Kidney (tissue), 14 donors: ENCODE data around the gene TLK2. TPM values are rescaled to one million over a fixed set of nuclear protein-coding genes. Genes with fewer than 3 reads are reported as not detected.

Experiments used
- DNase-seq, 5 donors: peaks; one replicate each; pipeline ENCODE4 v3.0.0-alpha.2; 2013 to 2020
- FAIRE-seq: peaks from 2 replicates; lab custom pipeline; 2012; peaks lifted over from hg19 to GRCh38; lab: Jason Lieb, UNC
- H3K27ac ChIP-seq, 2 donors: one replicate each; pipeline ENCODE4 v1.7.0; 2013; ENCODE audit warnings: low read depth in 2 of 2, low read length in 2 of 2, inconsistent platforms in 1 of 2
- H3K27me3 ChIP-seq: one replicate; pipeline ENCODE4 v1.7.1; 2013; ENCODE audit warnings: low read length, inconsistent platforms; ENCODE audit not compliant: control insufficient read depth, insufficient read depth
- H3K36me3 ChIP-seq, 3 donors: one replicate each; pipeline versions ENCODE4 v1.7.0 to v1.7.1; 2013; ENCODE audit warnings: low read length in 3 of 3, control low read depth in 1 of 3, inconsistent platforms in 1 of 3; ENCODE audit not compliant: insufficient read depth in 3 of 3, control insufficient read depth in 2 of 3
- H3K4me1 ChIP-seq, 3 donors: one replicate each; pipeline versions ENCODE4 v1.7.0 to v1.7.1; 2013; ENCODE audit warnings: low read length in 3 of 3, inconsistent platforms in 1 of 3, low read depth in 1 of 3; ENCODE audit not compliant: control insufficient read depth in 2 of 3, insufficient read depth in 2 of 3
- H3K4me3 ChIP-seq, 3 donors: one replicate each; pipeline versions ENCODE4 v1.7.0 to v1.8.1; 2013; ENCODE audit warnings: low read length in 3 of 3, control low read depth in 1 of 3, inconsistent platforms in 1 of 3
- H3K9ac ChIP-seq, 3 donors: one replicate each; pipeline versions ENCODE4 v1.7.0 to v1.7.1; 2013; ENCODE audit warnings: low read length in 3 of 3, control low read depth in 1 of 3, inconsistent platforms in 1 of 3
- H3K9me3 ChIP-seq, 3 donors: one replicate each; pipeline versions ENCODE4 v1.7.0 to v1.7.1; 2013; ENCODE audit warnings: low read length in 3 of 3, control low read depth in 1 of 3, inconsistent platforms in 1 of 3; ENCODE audit not compliant: control insufficient read depth in 2 of 3, insufficient read depth in 1 of 3
- intact Hi-C: fragments of 100-400 bp; cut with DNase I; formaldehyde crosslinking; loops from one replicate; pipeline ENCODE4 v1.11.1; 2022
- polyA plus RNA-seq: library from polyadenylated mRNA; stranded (reverse); fragments of 350-450 nt; fragmentation: Illumina TruSeq; extraction: RNeasy Lipid Tissue Mini Kit (QIAGEN cat#74804); gene quantifications from one replicate; pipeline ENCODE4 v1.2.3, GENCODE V29; 2014; ENCODE audit warnings: low read depth, low replicate concordance; ENCODE audit not compliant: insufficient read depth
- total RNA-seq: library from RNA; stranded (reverse); fragmentation: NEBNext Ultra II Directional; extraction: Animal tissue kit (Norgen Biotek cat#: 25700); gene quantifications from one replicate; pipeline ENCODE4 v1.2.1, GENCODE V29; 2021
- TF ChIP-seq, protein P1 (sequence below): IDR thresholded peaks from 3 replicates; pipeline ENCODE4 v1.5.1; 2012; ENCODE audit warnings: mild to moderate bottlenecking, moderate library complexity, borderline replicate concordance; ENCODE audit not compliant: insufficient read depth; ENCODE audit errors: extremely low read depth
- donor health status: control.
- donor health status: control.
- donor health status: control.
- donor health status: control.
- donor health status: control.
- donor health status: DM: yes; HTN: yes; CAD: no.
- donor health status: Normal renal cell carcinoma (clear cell type).

The TLK2 gene
- total and polyA plus RNA-seq, 2 donors from 2014 or later: 15.6 to 43.0 TPM

DNA sequence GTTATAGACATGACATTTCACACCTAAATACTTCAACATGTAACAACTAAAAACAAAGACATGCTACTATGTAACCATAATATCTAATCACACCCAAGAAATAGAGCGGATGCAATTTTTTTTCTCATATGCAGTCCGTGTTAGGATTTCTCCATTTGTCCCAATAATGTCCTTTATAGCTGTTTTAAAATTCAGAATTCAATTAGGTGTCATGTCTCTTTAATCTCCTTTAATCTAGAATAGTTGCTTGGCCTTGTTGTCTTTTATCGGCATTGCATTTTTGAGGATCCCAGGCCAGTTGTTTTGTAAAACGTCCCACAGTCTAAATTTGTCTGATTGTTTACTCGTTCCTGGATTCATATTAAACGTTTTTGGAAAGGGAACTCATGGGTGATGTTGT, 163.3 kb downstream of the TLK2 start:
- no peaks in the 10 kb centered on the region for H3K4me1 ChIP-seq

DNA sequence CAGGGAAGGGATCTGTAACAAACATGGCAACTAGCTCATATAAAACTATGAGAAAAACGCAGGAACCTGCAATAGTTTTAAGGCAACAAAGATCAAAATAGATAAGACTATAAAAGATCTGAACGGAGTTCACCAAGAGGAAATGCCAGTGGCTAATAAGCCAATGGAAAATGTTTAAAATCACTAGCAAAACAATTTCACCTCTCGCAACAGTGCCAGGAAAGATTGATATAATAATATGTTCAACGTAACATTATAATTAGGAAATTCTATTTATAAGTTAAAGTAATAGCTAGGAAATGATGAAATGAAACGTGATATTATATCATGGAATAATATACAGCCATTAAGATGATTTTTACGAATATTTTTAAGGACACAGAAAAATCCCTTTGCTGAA, 164.9 kb downstream of the TLK2 start:
- H3K9me3 ChIP-seq: no peaks in the 10 kb centered on the region
- H3K27ac ChIP-seq: no peak overlapping the region
- no peak overlapping the region for H3K4me3 ChIP-seq
- H3K27me3 ChIP-seq: no peaks in the 10 kb centered on the region
- no peaks in the 10 kb centered on the region for H3K4me1 ChIP-seq
- TF ChIP-seq, protein P1, sequence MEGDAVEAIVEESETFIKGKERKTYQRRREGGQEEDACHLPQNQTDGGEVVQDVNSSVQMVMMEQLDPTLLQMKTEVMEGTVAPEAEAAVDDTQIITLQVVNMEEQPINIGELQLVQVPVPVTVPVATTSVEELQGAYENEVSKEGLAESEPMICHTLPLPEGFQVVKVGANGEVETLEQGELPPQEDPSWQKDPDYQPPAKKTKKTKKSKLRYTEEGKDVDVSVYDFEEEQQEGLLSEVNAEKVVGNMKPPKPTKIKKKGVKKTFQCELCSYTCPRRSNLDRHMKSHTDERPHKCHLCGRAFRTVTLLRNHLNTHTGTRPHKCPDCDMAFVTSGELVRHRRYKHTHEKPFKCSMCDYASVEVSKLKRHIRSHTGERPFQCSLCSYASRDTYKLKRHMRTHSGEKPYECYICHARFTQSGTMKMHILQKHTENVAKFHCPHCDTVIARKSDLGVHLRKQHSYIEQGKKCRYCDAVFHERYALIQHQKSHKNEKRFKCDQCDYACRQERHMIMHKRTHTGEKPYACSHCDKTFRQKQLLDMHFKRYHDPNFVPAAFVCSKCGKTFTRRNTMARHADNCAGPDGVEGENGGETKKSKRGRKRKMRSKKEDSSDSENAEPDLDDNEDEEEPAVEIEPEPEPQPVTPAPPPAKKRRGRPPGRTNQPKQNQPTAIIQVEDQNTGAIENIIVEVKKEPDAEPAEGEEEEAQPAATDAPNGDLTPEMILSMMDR: no peak
- DNase-seq (no peak), FAIRE-seq (no peak)
- no peaks in the 10 kb centered on the region for H3K36me3 ChIP-seq
- H3K9ac ChIP-seq: no peak overlapping the region
- intact Hi-C loops: no loop called here

More for the DNA sequence above, 163.3 kb downstream of the TLK2 start:
- Histone ChIP-seq H3K9ac (no peak overlapping the region), H3K9me3 (no peaks in the 10 kb centered on the region), H3K4me3 (no peak overlapping the region), H3K27me3 (no peaks in the 10 kb centered on the region), H3K36me3 (no peaks in the 10 kb centered on the region), H3K27ac (no peak overlapping the region)
- no peak for FAIRE-seq
- intact Hi-C loops: no loop called here
- TF ChIP-seq, protein P1: no peak
- DNase-seq: no peak

DNA sequence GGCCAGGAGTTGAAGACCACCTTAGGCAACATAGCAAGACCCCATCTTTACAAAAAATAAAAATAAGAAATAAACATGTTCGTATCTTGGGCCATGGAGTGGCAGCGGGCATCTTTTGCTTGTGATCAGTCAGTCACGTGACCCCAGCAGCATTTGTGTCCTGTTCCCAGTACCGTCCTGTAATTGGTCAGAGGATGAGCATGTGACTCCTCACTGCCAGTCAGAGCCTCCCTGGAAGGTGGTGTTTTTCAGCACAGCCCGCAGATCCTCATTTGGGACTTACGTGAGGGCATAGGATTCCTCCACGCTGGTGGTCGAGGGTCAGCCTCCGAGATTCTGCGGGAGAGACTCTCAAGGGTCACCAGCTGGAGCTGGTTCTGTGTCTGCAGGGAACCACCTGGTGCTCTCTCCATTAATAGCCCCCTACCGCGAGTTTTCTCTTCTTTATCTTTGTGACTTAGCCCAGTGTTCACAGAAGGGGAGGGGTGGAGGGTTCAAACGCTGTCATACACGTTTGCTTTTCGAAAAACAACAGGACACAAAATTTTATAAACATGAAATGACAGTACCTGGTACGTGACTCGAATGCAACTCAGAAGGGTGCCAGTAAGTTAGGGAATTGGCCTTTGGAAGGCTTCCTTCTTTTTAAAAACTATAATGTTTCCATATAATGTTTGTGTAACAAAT, 166.0 kb downstream of the TLK2 start:
- DNase-seq (peak in 1 of 5 donors; percentile 34), FAIRE-seq (no peak)
- TF ChIP-seq, protein P1: no peak
- H3K9ac ChIP-seq: no peak overlapping the region
- no peaks in the 10 kb centered on the region for H3K36me3 ChIP-seq
- no peaks in the 10 kb centered on the region for H3K9me3 ChIP-seq
- no peaks in the 10 kb centered on the region for H3K4me1 ChIP-seq
- no peak overlapping the region for H3K27ac ChIP-seq
- H3K4me3 ChIP-seq: no peak overlapping the region
- no peaks in the 10 kb centered on the region for H3K27me3 ChIP-seq
- intact Hi-C loops: no loop called here
